ENCODE results near the gene P2RY2. TPM values are rescaled to one million over a fixed set of nuclear protein-coding genes. Genes with fewer than 3 reads are reported as not detected.
A peak's percentile ranks its signal among the peaks of the same experiment; 100 is the strongest.

P2RY2 gene
- polyA plus RNA-seq, 3 donors, result 2.8 to 24.1 (median 12.7) TPM

GRCh38 chr11:73249304-73249703 is 31.2 kb downstream of the P2RY2 start:
- H3K9me3 ChIP-seq (replicated peaks in 1 of 2; ENCODE audit: control insufficient read depth in 1 of 2, insufficient read depth in 1 of 2, low read length in 2 of 2), result no peaks in the 10 kb centered on the region
- Mint-ChIP-seq H3K9me3 (no peaks in the 10 kb centered on the region), H3K4me1 (no peaks in the 10 kb centered on the region), H3K4me3 (no peak overlapping the region), H3K27me3 (ENCODE audit: low read depth in 3 of 3) (peaks cover 0 to 2% (median 0%) of the 10 kb centered on the region in 3 donors), H3K36me3 (peaks cover 9 to 23% of the 10 kb centered on the region in 2 donors), H3K27ac (peak overlapping the region in 1 of 7 donors; percentile 10)
- TF ChIP-seq, protein P1, sequence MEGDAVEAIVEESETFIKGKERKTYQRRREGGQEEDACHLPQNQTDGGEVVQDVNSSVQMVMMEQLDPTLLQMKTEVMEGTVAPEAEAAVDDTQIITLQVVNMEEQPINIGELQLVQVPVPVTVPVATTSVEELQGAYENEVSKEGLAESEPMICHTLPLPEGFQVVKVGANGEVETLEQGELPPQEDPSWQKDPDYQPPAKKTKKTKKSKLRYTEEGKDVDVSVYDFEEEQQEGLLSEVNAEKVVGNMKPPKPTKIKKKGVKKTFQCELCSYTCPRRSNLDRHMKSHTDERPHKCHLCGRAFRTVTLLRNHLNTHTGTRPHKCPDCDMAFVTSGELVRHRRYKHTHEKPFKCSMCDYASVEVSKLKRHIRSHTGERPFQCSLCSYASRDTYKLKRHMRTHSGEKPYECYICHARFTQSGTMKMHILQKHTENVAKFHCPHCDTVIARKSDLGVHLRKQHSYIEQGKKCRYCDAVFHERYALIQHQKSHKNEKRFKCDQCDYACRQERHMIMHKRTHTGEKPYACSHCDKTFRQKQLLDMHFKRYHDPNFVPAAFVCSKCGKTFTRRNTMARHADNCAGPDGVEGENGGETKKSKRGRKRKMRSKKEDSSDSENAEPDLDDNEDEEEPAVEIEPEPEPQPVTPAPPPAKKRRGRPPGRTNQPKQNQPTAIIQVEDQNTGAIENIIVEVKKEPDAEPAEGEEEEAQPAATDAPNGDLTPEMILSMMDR (IDR thresholded peaks at IDR 0.05), result no peak
- H3K79me2 ChIP-seq (ENCODE audit: insufficient read depth, low read length), result no peaks in the 10 kb centered on the region
- H3K9ac ChIP-seq (ENCODE audit: insufficient read depth, low read length, poor library complexity, severe bottlenecking), result no peak overlapping the region
- no peak overlapping the region for H3K4me3 ChIP-seq (replicated peaks in 1 of 3; ENCODE audit: low read depth in 2 of 3, low read length in 3 of 3)
- H3K27ac ChIP-seq (ENCODE audit: low read depth in 1 of 2, low read length in 2 of 2), result no peak overlapping the region
- no peaks in the 10 kb centered on the region for H4K20me1 ChIP-seq (ENCODE audit: insufficient read depth, low read length)
- H3K36me3 ChIP-seq (replicated peaks in 1 of 2; ENCODE audit: control insufficient read depth in 1 of 2, insufficient read depth in 2 of 2, low read length in 2 of 2), result peaks cover 2 to 21% of the 10 kb centered on the region in 2 donors
- no peaks in the 10 kb centered on the region for H3K27me3 ChIP-seq (ENCODE audit: control insufficient read depth in 2 of 2, insufficient read depth in 2 of 2, low read length in 2 of 2)
- H3K4me1 ChIP-seq (ENCODE audit: control insufficient read depth in 1 of 2, insufficient read depth in 2 of 2, low read length in 2 of 2), result no peaks in the 10 kb centered on the region
- intact Hi-C loops (cut with micrococcal nuclease), result loop anchor here in 1 of 2 donors (10.0 kb wide), 1 partner anchor 415 kb away; no protein-coding TSS in a partner anchor
- no peak overlapping the region for H3K4me2 ChIP-seq (replicated peaks; ENCODE audit: extremely low read depth, low read length, poor library complexity, severe bottlenecking)
- DNase-seq, result no peak
- WGBS (ENCODE audit: insufficient coverage), result no CpG with 5 or more reads among the region's 5 CpGs
- no peak overlapping the region for H2AFZ ChIP-seq (ENCODE audit: insufficient read depth, low read depth, low read length, poor library complexity, severe bottlenecking)

- no peaks in the 10 kb centered on the region for H3K9me3 ChIP-seq (replicated peaks in 1 of 2; ENCODE audit: control insufficient read depth in 1 of 2, insufficient read depth in 1 of 2, low read length in 2 of 2)
- 98% methylated on average over 8 of the region's 11 CpGs for WGBS (ENCODE audit: insufficient coverage)
- DNase-seq, result no peak
- no peaks in the 10 kb centered on the region for H3K9me3 Mint-ChIP-seq
- intact Hi-C loops (cut with micrococcal nuclease), result loop anchor here (5.0 to 10.0 kb wide), 3 partner anchors 37 to 415 kb away; no protein-coding TSS in a partner anchor
- no peak overlapping the region for H3K4me3 ChIP-seq (replicated peaks in 1 of 3; ENCODE audit: low read depth in 2 of 3, low read length in 3 of 3)
- peaks cover 6 to 23% of the 10 kb centered on the region in 2 donors for H3K36me3 Mint-ChIP-seq
- peaks cover 0 to 2% (median 0%) of the 10 kb centered on the region in 3 donors for H3K27me3 Mint-ChIP-seq (ENCODE audit: low read depth in 3 of 3)
- H3K9ac ChIP-seq (ENCODE audit: insufficient read depth, low read length, poor library complexity, severe bottlenecking), result no peak overlapping the region
- H3K36me3 ChIP-seq (replicated peaks in 1 of 2; ENCODE audit: control insufficient read depth in 1 of 2, insufficient read depth in 2 of 2, low read length in 2 of 2), result peaks cover 2 to 21% of the 10 kb centered on the region in 2 donors
- H3K4me1 Mint-ChIP-seq, result no peaks in the 10 kb centered on the region
- no peak overlapping the region for H3K27ac ChIP-seq (ENCODE audit: low read depth in 1 of 2, low read length in 2 of 2)
- H3K27me3 ChIP-seq (ENCODE audit: control insufficient read depth in 2 of 2, insufficient read depth in 2 of 2, low read length in 2 of 2), result no peaks in the 10 kb centered on the region
- H3K4me1 ChIP-seq (ENCODE audit: control insufficient read depth in 1 of 2, insufficient read depth in 2 of 2, low read length in 2 of 2), result no peaks in the 10 kb centered on the region
- H3K4me2 ChIP-seq (replicated peaks; ENCODE audit: extremely low read depth, low read length, poor library complexity, severe bottlenecking), result no peak overlapping the region
- no peak overlapping the region for H2AFZ ChIP-seq (ENCODE audit: insufficient read depth, low read depth, low read length, poor library complexity, severe bottlenecking)
- H4K20me1 ChIP-seq (ENCODE audit: insufficient read depth, low read length), result no peaks in the 10 kb centered on the region
- no peak overlapping the region for H3K4me3 Mint-ChIP-seq
- peak overlapping the region in 2 of 7 donors; percentile 37 to 76 for H3K27ac Mint-ChIP-seq
- TF ChIP-seq, protein P1 (IDR thresholded peaks at IDR 0.05), result no peak
- no peaks in the 10 kb centered on the region for H3K79me2 ChIP-seq (ENCODE audit: insufficient read depth, low read length)
Observed at GRCh38 chr11:73249853-73250783, 32.0 kb downstream of the P2RY2 start.

Measured in CD14-positive monocyte (primary cell).